LNCAP (cell line): ENCODE results near the gene METAP1.

Experiments
- TF ChIP-seq, protein P1 (sequence below): fragments of 450-650 bp; IDR thresholded peaks from 2 replicates; pipeline ENCODE4 v1.5.1; 2017; ENCODE audit warnings: mild to moderate bottlenecking

METAP1 gene

DNA sequence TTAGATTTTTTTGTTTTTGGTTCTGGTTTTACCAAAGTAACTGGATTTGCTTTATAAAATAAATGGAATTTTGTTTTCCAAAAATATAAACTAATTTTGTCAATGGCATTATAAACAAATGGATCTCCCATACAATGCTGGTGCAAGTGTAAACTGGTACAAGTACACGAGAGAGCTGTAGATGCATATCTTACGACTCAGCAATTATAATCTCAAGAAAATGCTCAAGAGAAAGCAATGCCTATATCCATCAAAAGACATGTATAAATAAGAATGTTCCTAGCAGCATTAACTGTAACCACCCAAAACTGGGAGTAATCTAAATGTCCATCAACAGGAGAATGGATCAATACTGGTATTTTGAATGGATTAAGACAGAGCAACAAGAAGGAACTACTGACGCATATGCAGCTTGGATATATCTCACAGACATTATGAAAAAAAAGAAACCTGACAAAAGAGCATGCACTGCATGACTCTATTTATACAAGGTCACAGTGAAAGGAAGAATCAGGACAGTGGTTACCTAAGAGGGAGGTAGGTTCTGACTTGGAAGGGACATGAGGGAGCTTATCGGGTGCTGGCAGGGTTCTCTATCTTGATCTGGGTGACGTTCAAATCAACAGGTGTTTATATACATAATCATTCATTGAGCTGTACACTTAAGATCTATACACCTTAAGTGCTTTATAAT, 83.6 kb downstream of the METAP1 start:
- TF ChIP-seq, protein P1, sequence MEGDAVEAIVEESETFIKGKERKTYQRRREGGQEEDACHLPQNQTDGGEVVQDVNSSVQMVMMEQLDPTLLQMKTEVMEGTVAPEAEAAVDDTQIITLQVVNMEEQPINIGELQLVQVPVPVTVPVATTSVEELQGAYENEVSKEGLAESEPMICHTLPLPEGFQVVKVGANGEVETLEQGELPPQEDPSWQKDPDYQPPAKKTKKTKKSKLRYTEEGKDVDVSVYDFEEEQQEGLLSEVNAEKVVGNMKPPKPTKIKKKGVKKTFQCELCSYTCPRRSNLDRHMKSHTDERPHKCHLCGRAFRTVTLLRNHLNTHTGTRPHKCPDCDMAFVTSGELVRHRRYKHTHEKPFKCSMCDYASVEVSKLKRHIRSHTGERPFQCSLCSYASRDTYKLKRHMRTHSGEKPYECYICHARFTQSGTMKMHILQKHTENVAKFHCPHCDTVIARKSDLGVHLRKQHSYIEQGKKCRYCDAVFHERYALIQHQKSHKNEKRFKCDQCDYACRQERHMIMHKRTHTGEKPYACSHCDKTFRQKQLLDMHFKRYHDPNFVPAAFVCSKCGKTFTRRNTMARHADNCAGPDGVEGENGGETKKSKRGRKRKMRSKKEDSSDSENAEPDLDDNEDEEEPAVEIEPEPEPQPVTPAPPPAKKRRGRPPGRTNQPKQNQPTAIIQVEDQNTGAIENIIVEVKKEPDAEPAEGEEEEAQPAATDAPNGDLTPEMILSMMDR, result no peak

DNA sequence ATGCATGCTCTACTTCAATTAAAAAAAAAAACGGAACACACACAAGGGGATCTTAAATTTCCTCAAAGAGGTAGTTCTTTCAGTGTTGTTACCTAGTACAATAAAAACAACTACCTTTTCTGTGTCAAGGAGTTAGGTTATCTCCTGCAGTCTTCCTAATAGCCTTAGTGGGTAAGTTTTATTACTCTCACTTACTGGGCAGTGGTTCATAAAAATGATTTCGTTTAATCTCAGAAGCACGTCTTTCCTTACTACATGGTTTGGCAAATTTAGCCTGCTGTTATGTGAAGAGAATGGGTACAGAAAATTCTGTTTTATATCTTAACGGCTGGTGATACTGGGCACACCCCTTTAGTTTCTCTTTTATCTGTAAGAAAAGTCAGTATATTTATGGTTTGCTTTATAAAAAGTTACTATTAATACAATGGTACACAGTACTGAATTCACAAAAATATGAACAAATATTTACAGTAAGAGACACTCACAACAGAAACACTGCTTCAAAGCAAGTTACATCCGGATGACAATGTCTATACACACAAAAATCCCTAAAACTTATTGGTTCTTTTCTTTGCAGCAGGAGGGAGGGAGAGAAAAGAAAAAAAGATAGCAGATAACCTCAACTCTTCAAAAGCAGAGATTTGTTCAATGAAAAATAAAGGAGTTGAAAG, 84.2 kb downstream of the METAP1 start:
- TF ChIP-seq, protein P1, result no peak

DNA sequence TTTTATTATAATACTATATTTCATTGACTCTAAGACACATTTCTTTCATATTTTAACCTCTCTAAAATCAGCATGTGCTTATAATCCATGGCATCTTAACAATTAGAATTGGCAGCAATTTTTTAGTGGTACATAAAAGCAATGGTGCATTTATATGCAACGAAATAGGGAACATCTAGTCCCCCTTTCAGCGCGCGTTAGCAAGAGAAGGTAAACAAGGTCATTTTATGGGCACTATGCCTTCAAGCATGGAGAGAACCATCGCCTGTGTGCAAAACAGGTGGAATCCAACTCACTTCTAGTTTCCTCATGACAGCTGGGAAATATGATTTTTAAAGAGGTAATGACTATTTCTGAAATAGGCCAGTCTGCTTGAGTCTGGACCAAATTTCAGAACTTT, 86.7 kb downstream of the METAP1 start:
- TF ChIP-seq, protein P1, result no peak

DNA sequence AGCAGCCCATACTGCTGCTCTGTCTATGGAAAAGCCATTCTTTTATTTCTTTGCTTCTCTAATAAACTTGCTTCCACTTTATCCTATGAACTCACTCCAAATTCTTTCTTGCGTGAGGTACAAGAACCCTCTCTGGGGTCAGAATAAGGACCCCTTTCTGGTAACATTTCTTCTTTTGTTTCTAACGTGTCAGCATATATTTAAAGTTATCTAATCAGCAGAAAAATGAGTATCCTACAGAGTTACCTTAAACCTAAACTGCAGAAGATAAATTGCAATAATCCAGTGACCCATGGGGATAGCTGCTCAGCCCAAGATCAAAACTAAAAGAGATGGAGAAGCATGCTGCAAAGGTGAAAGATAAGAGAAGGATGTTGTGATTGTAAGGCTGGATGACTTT, 89.1 kb downstream of the METAP1 start:
- TF ChIP-seq, protein P1, result no peak

DNA sequence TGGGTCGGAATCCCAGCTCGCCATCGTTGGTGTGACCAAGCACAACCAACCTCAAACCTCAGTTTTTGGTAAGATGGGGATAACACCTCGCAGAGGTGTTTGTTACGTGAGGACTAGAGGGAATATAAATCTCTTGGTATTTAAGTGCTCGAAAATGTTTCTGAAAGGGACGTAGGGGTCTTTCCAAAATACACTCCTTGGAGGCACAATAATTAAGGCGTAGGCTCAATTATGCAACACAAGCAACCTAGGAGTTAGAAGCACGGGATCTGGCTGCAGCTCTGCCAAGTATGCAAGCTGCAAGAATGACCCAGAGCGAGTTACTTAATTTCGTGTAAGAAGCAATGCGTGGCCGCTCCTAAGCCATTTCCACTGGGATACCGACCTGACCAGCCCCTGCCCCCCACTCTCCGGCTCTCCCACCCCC, 92.5 kb downstream of the METAP1 start:
- TF ChIP-seq, protein P1, result no peak

DNA sequence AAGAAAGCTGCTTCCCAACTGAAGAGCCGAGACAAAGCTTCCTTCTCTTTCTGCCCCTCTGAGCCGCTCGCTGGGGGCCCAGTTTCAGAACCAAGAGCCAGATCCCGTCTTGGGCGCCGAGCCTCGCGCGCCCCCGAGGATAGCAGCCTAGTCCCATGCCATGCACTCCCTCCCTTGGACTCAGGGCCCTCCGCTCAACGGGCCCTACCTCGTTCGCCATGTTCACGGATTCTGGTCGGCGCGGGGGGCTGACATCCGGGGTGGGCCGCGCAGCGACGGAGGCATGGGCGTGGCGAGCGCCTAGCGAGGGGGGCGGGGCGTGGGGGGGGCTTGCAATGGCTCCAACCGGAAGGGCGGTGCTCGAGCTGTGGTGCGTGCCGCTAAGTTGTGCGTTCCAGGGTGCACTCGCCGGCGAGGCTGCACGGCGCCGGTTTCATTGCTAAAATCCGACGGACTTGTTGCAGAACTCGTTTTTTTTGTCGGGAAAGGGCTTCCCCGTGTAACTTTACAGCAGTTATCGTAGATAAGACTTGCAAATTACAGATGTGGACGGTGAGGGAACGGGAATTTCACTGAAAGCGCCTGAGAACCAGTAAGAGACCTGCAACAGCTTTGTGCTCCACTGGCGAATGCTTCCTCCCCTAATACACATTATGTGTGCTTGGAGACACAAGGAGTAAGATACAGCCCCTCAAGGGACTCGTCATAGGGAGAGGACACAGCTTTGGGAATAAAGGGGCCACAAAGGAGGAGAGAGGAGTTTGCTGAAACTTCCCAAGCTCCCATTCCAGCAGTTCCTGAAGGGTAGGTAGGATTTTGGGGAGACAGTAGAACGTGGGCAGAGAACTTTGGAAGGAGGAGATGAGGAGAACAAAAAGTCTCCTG, 93.2 kb downstream of the METAP1 start, which contains the start of gene ADH5:
Gene ADH5 (minus strand): TSS at position 308 of the 885 bp plus-strand sequence. CDS start 88 bp downstream, at position 220.
- TF ChIP-seq, protein P1, result no peak

DNA sequence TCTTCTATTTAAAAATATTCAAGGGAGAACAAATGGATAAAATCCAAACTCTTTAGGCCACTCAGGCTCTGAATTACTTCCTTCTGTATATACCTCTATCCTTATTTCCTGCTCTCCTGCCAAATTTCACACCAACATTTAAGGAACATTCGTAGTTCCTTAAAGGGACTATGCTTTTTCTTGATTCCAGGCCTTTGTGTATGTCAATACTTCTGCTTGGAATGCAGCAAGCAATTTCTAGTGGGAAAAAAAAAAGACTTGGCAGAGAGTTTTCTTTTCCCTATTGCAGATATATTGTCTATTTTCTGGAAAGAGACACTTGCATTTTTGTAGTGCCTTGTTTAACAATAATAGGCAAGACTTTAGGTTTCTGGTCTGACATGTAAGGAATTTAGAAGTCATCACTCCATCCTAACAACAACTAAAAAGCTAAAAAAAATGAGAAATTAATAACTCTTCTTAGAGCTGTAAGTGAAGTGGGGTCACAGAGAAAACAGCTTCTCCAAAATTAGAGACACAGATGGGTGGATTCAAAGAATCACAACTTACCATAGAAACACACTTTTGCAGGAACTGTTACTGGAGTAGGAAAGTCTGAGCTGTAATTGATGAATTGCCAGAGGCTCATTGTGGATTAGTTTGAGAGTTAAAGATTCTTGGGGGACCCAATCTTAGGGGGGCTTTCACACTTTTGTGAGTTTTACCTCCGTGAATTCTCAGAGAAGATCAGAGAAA, 95.1 kb downstream of the METAP1 start:
- TF ChIP-seq, protein P1, result no peak
